RWPE2 (cell line): Measurements from ENCODE around the gene C10orf95.

Source experiments
- ATAC-seq: fragments of 200-7000 bp; cut with Tn5 transposase; 3 replicates; pipeline ENCODE4 v1.9.1; 2021; ENCODE audit warnings: low read depth
- DNase-seq: peaks from one replicate; pipeline ENCODE4 v3.0.0-alpha.2; 2020; ENCODE audit warnings: low spot score
- H3K27ac ChIP-seq: fragments of 450-650 bp; 2 replicates; pipeline ENCODE4 v1.5.1; 2017; ENCODE audit warnings: mild to moderate bottlenecking; ENCODE audit not compliant: poor library complexity, severe bottlenecking
- H3K27me3 ChIP-seq: fragments of 250-450 bp; sonication (Bioruptor Pico); 2 replicates; pipeline ENCODE4 v1.5.1; 2021; ENCODE audit warnings: mild to moderate bottlenecking, moderate library complexity; ENCODE audit not compliant: insufficient read depth, poor library complexity, severe bottlenecking
- H3K36me3 ChIP-seq: fragments of 250-450 bp; sonication (Bioruptor Pico); 2 replicates; pipeline ENCODE4 v1.5.1; 2020; ENCODE audit warnings: low read depth, mild to moderate bottlenecking, moderate library complexity
- H3K4me1 ChIP-seq: fragments of 250-450 bp; sonication (Bioruptor Pico); 2 replicates; pipeline ENCODE4 v1.5.1; 2021; ENCODE audit warnings: mild to moderate bottlenecking, moderate library complexity; ENCODE audit not compliant: insufficient read depth, poor library complexity, severe bottlenecking
- H3K4me3 ChIP-seq: fragments of 250-450 bp; sonication (Bioruptor Pico); 2 replicates; pipeline ENCODE4 v1.5.1; 2021; ENCODE audit warnings: mild to moderate bottlenecking, moderate library complexity; ENCODE audit not compliant: severe bottlenecking
- H3K9me3 ChIP-seq: fragments of 250-450 bp; sonication (Bioruptor Pico); 2 replicates; pipeline ENCODE4 v1.5.1; 2021; ENCODE audit warnings: mild to moderate bottlenecking, moderate library complexity; ENCODE audit not compliant: severe bottlenecking
- CTCF ChIP-seq: fragments of 450-650 bp; IDR thresholded peaks from one replicate; pipeline ENCODE4 v1.5.1; 2017; ENCODE audit warnings: mild to moderate bottlenecking, moderate library complexity; ENCODE audit not compliant: poor library complexity, severe bottlenecking

The C10orf95 gene

DNA sequence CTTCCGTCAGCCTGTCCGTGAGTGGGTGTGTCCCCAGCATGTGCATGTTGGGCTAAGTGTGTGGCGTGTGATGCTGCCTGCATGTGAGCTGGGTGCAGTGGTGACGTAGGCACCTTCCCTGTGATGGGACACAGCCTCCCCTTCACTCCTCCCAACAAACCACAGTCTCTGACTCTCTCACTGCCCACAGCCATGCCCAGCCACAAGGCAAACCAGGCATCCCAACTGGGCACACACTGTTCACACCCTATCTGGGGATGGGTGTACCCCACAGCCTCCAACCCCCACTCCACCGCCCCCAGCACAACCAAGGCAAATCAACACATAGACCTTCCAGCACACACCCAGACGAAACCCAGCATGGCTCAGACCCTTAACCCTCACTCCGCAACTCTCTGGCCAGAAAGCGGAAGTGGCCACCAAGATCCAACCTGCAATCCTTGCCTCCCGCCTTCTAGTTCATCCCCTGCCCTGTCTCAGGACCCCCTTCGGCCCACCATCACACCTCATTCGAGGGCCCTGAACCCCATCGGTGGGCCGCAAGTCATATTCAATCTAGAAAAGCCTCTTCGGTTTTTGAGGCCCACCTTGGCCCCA, 43.1 kb downstream of the C10orf95 start:
- H3K4me3 ChIP-seq: no peak overlapping the region
- H3K4me1 ChIP-seq: no peaks in the 10 kb centered on the region
- H3K27me3 ChIP-seq: peaks cover 43% of the 10 kb centered on the region
- DNase-seq (no peak), ATAC-seq (no peak)
- no peak overlapping the region for H3K27ac ChIP-seq
- TF ChIP-seq CTCF: no peak
- no peaks in the 10 kb centered on the region for H3K36me3 ChIP-seq
- no peaks in the 10 kb centered on the region for H3K9me3 ChIP-seq

GRCh38 chr10:102407425-102408130, 43.8 kb downstream of the C10orf95 start:
- Histone ChIP-seq H3K27ac (no peak overlapping the region), H3K9me3 (no peaks in the 10 kb centered on the region), H3K4me1 (no peaks in the 10 kb centered on the region), H3K4me3 (no peak overlapping the region), H3K36me3 (0 out of 2 replicates have a peak, but pooled peaks cover 1% of the 10 kb centered on the region), H3K27me3 (peaks cover 36% of the 10 kb centered on the region)
- DNase-seq (no peak), ATAC-seq (no peak)
- no peak for TF ChIP-seq CTCF

GRCh38 chr10:102406815-102407214, 44.5 kb downstream of the C10orf95 start:
- H3K4me1 ChIP-seq: peaks cover 6% of the 10 kb centered on the region
- H3K4me3 ChIP-seq: no peak overlapping the region
- no peak for ATAC-seq
- no peaks in the 10 kb centered on the region for H3K9me3 ChIP-seq
- no peak for DNase-seq
- no peak for TF ChIP-seq CTCF
- H3K36me3 ChIP-seq: 0 out of 2 replicates have a peak, but pooled peaks cover 7% of the 10 kb centered on the region
- H3K27ac ChIP-seq: no peak overlapping the region
- H3K27me3 ChIP-seq: peaks cover 30% of the 10 kb centered on the region

GRCh38 chr10:102405632-102406031, 45.7 kb downstream of the C10orf95 start:
- no peak overlapping the region for H3K4me3 ChIP-seq
- TF ChIP-seq CTCF: no peak
- 0 out of 2 replicates have a peak, but pooled peaks cover 7% of the 10 kb centered on the region for H3K36me3 ChIP-seq
- no peaks in the 10 kb centered on the region for H3K9me3 ChIP-seq
- H3K27me3 ChIP-seq: peaks cover 25% of the 10 kb centered on the region
- DNase-seq (no peak), ATAC-seq (no peak)
- no peak overlapping the region for H3K27ac ChIP-seq
- H3K4me1 ChIP-seq: peaks cover 12% of the 10 kb centered on the region

- no peaks in the 10 kb centered on the region for H3K9me3 ChIP-seq
- no peak for ATAC-seq
- DNase-seq: no peak
- H3K4me3 ChIP-seq: no peak overlapping the region
- peaks cover 12% of the 10 kb centered on the region for H3K4me1 ChIP-seq
- H3K27me3 ChIP-seq: peaks cover 20% of the 10 kb centered on the region
- H3K36me3 ChIP-seq: peaks cover 9% of the 10 kb centered on the region; the same call in 1 of the 2 replicates
- no peak for TF ChIP-seq CTCF
- H3K27ac ChIP-seq: no peak overlapping the region
Measured at GRCh38 chr10:102405108-102405571, 46.2 kb downstream of the C10orf95 start.
